HG02623 (cell line): Measurements from ENCODE around the gene KRT4.
"Not testable (repeated sequence)": the region's sequence is repeated elsewhere in the genome, so short reads cannot be mapped to it uniquely, and the experiment has no call there.

Experiments
- ATAC-seq: cut with Tn5 transposase; IDR thresholded peaks from one replicate; pipeline ENCODE4 v1.9.1; 2021; ENCODE audit warnings: moderate library complexity; ENCODE audit not compliant: unreplicated experiment

Gene KRT4

DNA sequence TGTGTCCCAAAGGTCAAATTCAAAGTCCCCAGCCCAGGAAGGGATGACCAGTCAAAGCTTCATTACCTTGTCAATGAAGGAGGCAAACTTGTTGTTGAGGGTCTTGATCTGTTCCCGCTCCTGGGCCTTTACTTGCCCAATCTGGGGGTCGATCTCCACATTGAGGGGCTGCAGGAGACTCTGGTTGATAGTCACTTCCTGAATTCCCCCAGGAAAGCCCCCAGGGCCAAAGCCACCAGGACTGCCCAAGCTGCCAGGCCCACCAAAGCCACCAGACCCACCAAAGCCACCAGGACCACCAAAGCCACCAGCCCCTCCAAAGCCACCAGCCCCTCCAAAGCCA, 18.6 kb downstream of the KRT4 start:
- ATAC-seq: not testable (repeated sequence)

DNA sequence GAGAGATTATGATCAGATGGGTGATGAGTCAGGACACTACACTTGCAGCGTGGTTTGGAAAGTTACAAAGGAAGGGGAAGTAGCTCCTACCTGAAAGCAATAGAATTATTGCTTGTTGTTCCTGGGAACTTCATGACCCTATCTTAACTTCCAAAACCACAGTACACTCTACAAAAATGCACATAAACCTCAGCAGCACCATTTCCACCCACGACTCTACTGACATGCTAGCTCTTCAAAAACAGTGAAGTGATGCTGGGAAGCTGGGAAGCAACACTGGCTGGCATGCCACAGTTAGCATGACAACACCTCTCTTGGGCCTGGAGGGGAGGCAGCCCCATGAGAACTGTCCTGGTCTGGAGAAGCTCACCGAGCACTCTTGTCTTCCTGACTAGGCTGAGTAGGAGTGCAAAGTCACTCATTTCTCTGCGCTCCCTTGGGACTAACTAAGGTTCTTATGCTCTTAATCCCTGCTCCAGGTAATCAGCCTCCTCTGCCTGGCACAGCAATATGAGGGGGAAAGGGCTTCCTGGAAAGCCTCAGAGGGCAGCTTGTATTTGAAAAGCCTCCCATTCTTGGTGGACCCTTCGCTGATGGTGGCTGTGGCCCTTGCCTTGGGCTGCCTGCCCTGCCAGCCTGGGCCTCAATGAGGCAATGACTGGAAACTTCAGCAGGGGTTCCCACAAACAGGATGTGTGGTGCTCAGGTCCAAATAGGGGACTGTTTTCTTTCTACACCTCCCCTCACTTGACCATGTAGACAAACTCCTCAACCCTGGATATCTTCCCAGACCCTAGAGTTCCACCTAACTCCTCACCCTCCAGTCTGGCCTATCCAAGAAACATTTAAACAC, 19.2 kb downstream of the KRT4 start:
- ATAC-seq: no peak

DNA sequence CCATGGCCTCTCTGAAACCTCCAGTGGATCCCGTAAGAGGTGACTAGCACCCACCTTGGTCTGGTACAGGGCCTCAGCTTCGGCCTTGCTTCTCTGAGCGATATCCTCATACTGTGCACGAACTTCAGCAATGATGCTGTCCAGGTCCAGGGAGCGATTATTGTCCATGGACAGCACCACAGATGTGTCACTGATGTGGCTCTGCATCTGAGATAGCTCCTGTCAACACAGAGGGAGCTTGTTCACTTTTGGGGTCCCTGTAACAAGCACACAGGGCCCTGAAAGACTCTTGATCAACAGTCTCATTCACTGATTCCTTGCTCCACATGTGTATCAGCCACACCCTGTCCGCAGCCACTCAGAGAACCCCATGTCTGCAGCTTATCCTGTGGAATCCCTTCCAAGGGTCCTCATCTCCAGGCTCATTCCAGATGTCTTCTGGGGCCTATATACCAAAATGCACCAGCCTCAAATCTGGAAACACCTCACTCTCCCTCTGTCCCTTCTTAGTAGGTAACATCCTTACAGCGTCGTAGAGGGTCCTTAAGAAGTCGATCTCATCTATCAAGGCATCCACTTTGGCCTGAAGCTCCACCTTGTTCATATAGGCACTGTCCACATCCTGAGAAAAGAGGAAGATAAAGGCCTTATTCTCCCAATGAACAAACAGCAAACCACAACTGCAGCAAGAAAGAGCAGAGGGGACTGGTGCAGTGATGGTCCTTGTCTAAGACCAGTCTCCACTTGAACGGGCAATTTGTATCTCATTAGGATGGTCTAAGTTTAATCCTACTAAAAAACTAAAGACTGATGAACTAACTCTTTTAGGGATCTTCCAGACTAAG, 21.5 kb downstream of the KRT4 start:
- ATAC-seq: no peak

DNA sequence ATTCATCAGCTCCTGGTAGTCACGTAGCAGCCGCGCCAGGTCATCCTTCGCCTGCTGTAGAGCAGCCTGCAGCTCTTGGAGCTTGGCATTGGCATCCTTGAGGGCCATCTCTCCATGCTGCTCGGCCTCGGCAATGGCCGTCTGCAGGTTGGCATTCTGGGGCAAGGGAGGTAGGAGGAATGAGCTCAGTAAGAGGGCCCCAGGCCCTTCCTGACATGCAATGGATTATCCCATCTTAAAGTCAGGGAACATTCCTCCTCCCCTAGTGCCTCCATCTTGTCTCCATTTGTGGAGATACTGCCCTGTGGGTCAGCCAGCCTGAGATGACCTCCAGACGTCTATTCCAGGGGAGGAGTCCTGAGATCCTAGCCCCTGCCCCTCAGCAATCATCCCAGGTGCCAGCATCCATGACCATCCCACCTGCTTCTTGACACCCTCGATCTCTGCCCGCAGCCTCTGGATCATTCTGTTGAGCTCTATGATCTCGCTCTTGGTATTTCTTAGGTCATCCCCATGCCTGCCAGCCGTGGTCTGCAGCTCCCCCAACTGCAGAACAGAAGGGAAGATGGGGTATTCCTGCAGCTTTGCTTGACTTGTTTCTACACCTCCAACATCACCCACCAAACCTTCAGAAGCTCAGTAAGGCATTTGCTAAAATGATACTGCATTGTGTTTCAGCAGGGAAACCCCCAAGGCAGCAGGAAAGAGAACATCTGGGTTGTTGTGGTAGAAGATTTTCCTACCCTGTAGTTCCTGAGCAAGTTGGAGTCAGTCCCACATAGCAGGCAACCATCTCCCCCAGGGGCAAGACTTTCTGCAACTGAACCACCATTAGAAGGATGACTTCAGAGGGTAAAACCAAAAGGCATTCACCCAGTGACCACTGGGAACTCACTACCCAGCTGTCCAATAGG, 22.4 kb downstream of the KRT4 start:
- ATAC-seq: no peak

DNA sequence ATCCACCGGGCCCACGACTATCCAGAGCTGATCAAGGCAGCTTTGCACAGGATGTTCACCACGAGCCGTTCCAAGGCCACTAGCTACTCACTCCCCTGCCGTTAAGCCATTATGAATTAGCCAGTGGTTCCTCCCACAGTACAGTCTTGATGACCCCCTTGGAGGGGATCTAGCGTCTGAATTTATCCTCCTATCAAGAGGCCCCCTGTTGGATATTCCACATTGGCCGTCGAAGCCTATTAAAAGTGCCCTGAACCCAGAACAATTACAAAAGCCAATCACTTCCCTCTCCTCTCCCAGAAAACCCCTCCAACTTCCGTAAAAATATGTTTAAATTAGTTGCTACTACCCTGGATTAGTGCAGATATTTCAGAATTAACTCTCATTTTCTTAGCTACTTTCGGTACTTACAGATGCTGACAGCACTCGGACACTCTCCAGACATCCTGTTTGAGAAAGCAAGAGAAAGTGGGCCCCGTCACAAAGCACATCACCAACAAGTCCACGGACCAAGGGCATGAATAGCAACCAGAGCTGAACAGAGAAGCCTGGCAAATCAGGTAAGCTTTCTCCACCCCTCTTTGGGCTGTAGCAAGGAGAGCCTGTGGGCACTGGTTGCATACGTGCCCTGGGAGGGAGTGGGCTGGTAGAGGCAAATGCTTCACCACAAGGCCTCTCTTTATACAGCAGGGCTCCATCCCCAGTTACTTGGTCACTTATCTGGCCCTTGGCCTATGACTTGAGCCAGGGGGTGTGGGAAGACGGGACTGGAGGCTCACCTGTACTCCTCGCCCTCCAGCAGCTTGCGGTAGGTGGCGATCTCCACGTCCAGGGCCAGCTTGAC, 23.3 kb downstream of the KRT4 start:
- no peak for ATAC-seq

DNA sequence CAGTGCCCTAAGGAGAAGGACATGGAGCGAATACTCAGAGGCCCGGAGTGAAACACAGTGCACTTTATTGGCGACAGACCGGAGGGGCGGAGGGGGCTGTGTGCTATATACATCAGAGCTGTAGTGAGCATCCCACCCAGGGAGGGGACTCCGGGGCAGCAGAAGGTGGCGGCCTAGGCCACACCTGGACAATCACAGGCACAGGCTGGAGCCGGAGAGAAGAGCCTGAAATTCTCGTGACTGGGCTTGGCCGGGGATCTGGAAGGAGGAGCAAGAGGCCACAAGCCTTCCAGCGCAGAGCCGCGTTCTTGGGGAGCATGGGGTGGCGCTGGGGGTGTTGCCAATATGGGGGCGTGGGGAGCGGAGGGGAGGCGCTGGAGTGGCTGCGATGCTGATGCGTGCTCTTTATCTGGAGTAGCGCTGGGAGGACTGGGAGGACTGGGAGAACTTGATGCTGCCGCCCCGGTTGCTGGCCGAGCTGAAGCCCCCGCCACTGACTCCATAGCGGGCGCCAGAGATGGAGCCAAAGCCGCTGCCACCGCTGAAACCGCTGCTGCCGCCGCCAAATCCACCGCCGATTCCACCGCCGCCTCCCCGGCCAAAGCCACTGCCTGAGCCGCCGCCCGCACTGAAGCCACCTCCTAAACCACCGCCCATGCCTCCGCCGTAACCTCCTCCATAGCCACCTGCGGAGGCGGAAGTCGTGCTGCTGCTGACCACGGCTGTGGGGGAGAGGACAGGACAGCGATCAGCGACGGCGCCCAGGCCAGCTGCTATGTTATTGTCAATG, 24.1 kb downstream of the KRT4 start:
- no peak for ATAC-seq

DNA sequence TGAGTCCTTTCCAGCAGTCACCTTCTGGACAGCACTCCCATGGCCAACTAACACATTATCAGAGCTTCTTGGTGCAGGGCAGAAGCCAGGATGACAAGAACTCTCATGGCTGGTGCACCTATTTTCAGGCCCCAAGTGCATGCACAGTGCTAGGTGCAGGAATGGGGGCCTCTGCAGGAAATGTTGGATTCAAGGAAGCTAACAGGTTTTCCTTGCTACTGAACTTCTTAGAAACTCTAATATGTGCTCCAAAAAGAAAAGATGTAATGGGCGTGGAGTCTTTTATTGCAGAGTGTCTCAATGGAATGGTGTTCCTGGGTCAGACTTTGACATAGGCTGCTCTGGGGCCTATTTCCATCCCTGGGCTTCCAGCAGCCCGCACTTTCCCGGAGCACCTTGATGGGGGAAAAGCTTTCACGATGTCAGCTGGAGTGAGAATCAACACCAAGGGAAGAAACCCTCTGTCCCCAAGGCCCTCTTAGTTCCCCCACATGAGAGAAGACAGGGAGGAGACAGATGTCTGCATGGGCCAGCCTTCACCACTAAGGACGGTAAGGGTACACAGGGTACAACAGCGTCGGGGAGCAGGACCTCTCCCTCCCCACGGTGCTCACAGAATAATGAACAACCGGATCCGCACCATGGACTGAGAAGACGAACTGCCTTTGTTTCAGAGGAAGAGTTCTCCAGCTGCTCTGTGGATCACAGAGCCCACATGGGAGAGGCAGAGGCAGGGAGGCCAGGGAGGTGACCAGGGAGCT, 24.9 kb downstream of the KRT4 start:
- no peak for ATAC-seq

DNA sequence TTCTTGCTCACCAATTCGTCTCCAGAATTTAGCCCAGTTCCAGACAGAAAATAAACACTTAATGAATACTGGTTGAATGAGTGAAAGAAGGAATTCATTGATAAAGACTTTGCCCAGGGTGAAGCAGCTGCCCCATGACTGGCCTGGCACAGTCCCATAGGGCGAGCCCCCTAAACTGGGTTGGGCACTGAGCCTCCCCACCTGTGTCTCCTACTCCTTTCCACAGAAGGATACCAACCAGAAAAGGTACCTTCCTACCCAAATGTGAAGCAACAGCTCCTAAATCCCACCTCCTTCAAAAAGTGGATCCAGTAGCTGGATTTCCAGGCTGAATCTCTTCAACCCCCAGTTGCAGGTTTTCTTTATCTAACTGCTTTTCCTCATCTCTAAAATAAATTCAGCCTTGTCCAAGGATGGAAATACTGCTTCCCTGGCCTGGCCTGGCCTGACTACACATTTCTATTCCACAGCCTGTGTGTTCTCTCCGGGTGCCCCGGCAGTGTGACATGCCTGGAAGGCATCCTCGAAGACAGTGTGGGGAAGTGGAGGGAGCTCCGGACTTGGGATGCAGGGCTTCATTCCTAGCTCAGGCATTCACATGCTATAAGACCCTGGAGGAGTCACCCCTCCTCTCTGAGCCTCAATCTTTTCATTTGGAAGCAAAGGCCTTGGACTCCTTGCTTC, 25.6 kb downstream of the KRT4 start:
- ATAC-seq: no peak

DNA sequence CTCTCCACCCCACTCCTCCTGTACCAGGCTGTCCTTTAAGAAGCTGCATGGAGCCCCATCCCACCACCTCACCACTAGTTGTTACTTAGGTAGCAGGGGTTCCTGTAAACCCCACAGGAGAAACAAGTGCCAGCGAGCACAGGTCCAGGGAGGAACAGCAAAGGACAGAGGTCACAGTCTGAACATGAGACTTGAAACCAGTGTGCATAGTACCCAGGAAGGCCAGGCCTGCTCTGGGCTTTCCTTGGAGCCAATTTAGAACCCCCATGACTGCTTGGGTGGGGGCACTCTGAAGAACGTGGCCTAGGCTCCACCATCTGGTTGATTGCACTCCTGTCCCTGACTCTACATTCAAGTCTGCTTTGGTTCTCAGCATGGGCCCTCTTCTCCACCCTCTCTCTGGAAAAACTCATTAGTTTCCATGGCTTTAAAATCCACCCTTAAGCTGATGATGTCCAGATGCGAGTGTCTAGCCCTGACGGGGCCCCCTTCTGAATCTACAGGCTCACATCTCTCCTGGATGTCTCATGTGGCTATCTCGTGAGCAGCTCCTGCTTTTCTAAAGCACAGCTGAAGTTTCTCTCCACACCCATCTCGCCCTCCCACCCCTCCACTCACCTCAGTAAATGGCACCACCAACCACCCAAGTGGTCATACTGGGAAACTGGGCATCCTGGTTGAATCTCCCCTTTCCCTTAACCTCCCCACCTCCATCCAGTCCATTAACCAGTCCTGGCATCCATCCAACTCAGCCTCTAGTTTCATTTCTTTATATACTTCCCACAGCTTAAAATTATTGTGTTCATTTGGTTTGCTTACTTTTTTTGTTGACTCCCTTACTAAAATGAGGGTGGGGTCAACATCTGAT, 26.4 kb downstream of the KRT4 start:
- no peak for ATAC-seq

DNA sequence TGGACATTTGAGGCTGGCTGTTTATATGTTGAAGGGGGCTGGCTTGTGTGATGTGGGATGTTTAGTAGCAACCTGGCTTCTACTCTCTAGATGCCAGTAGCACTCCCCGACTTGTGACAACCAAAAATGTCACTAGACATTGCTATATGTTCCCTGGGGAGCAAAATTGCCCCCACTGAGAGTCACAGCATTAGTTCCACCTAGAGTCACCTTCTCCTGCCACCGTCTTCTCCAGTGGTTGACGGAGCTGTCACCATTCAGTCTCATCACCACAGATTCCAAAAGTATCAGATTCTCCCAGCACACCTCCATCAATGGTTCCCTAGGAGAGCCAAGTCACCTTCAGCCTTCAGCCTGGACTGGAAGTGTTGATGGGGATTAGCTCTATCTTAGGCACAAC, 29.0 kb downstream of the KRT4 start:
- no peak for ATAC-seq

DNA sequence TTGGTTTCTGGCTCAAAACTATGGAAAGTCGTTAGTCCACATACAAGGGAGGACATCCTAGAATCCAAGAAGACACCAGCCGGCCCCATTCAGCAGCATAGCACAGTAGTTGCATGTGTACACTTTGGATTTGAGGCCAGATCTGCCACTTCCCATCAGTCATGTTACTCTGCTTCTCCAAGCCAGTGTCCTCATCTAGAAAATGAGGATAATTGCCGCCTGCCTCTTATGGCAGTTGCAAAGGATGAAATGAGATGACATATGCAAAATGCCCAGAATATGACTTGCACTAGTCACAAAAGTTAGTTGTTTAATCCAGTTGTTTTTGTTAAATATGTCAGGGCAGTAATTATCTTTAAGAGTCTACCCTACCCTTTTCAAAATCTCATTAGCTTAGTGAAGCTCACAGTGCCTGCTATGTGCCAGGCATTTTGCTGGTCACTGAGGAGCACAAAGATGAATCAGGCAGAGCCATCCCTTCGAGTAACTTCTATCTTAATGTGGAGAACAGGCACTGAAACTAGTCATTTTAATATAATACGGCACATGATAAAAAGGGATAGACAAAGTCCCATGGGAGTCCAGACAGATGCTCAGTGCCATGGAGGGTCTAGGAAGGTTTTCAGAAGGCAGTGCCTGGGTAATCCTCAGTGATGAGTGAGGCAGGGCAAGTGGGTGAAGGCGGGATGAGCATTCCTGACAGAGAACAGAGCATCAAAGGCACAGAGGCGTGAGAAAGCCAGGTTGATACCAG, 30.2 kb downstream of the KRT4 start:
- no peak for ATAC-seq

DNA sequence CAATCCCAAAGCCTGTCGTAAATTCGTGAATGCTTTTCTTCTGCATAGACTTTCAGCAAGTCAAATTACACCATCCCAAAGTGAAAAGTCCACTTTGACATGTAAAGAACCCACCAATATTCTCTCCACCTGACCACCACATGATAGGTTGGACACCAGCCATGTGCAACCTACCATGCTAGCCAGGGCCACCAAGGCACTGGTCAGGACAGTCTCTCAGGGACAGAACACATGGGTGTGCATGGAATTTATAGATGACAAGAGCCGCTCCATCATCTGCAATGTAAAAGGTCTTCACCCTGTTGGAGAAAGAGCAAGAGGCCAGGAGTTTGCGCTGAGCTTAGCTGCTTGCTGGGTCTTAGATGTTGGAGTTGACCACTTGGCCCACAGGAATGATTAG, 31.4 kb downstream of the KRT4 start:
- ATAC-seq: no peak

DNA sequence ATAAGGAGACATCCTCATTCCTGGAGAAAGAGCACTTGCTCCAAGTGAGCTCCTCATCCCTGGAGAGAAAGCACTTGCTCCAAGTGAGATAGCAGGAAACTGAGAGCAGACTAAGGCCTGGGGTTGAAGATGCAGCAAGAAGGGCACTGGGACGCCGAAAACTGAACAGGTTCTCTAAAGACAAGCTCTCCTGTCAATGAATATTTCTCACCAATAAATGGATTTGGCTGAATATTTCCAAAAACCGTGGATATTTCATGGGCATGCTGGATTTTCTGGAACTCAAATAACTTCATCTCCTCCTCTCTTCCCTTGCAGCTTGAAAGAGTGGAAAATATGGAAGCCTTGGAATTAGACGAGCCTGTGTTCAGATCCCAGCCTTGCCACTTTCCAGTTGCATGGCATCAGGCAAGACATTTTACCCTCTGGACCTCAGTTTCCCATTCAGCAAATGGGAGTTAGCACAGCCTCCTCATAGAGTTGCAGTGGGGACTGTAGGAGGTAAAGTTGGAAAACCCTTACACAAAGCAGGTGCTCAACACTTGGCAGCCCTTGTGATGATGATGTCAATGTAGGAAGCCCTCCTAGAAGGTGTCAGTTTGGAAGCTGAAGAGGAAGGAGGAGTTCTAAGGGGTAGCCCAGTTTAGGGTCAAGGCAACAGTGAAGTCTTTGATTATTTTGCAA, 32.4 kb downstream of the KRT4 start:
- ATAC-seq: no peak

DNA sequence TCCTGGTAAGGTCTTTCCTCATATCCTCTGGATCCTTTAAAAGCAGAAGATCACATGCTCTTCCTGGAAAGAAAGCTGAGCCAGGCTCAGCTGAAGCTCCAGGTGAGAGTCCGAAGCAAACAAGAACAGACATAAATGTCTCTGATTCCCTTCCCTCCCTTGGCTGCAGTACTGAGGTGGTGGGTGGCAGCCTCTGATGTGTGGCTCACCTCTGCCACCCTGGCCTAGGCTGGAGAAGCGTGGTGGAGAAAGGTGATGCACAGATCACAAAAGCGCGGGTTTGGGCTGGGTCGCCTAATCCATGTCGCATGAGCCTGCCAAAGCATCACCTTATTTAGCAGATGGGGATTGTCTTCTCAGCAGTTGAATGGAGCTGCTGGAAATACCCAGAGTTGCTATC, 34.0 kb downstream of the KRT4 start:
- no peak for ATAC-seq

DNA sequence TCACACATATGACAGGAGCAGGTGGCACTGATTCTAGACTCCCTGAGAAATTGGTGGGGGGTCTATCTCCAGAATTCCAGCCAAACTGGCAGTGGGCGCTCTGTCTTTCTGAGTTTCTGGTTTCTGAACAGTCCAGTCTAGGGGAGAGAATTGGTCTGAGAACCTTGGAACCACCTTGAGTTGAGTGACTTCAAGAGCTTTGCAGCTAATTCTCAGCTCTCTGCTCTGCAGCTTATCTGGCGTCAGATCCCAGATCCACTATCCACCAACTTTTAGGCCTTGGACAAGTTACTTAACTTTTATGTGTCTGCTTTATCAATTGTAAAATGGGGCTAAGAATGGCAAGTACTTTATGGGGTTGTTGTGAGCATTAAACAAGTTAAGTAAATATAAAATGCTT, 35.1 kb downstream of the KRT4 start:
- ATAC-seq: no peak

DNA sequence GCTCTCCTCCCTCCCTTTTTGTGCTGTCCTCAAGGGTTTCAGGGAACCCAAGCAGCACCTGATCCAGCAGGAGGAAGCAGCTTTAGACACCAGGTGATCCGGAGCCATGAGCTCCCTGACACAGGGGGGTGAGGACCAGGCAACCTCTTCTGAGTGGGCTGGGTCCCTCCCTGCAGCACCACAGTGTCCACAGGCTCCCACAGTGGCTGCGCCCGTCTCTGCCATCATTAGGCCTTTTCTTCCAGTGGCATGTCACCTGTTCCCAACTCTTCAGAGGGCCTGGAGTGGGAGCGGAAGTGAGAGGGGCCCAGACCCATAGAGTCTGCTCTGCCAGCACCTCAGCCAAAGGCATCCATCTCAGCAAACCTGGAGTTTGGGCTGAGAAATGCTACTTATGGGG, 36.4 kb downstream of the KRT4 start:
- no peak for ATAC-seq
